Hematopoietic multipotent progenitor cell treated with erythropoietin and hydrocortisone succinate and interleukin-3 and kit ligand, for 6 days (in vitro differentiated cells): Measurements from ENCODE around the gene EML2.
A peak's percentile ranks its signal among the peaks of the same experiment; 100 is the strongest.

Source experiments
- DNase-seq: peaks from one replicate; pipeline ENCODE4 v3.0.0-alpha.2; 2015

Gene EML2

DNA sequence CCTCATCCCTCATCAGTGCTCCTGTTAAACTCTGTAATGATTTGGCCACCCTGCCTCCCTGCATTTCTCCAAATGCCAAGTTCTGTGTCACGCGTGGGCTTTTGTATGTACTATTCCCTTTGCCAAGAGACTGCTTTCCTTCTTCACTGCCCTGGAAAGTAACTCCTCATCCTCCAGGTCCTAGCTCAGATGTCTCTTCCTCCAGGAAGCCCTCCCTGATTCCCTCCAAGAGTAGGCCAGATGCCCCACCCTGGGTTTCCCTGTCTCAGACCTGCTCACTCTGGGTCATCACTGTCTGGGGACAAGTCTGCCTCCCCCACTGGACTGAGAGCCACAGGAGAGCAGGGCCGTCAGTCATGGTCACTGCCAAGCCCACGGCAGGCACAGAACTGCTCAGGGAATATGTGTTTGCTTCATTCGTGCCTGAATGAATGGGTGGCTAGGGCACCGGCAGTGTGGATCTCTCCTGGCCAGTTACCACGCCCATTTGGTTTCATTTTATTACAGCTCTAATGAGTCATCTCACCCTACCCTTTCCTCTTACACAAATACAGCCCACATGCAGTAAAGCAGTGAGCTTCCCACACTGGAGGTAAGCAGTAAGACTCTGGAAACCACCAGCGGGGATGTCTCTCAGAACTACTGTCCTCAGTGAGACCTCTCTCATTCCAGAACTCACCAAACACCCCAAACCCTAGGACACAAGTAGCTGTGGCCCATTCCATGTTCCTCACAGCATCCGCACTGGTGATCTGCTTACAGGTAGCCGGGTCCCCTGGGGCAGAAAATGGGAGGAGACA, 25.1 kb downstream of the EML2 start:
- DNase-seq, result peak; percentile 68

DNA sequence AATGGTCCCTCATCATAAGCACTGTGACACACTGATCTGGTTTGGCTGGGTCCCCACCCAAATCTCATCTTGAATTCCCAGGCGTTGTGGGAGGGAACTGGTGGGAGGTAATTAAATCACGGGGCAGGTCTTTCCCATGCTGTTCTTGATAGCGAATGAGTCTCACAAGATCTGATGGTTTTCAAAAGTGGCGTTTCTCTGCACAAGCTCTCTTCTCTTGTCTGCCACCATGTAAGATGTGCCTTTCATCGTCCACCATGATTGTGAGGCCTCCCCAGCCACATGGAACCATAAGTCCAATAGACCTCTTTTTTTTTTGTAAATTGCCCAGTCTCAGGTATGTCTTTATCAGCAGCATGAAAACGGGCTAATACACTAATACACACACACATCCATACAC, 30.2 kb downstream of the EML2 start:
- no peak for DNase-seq

DNA sequence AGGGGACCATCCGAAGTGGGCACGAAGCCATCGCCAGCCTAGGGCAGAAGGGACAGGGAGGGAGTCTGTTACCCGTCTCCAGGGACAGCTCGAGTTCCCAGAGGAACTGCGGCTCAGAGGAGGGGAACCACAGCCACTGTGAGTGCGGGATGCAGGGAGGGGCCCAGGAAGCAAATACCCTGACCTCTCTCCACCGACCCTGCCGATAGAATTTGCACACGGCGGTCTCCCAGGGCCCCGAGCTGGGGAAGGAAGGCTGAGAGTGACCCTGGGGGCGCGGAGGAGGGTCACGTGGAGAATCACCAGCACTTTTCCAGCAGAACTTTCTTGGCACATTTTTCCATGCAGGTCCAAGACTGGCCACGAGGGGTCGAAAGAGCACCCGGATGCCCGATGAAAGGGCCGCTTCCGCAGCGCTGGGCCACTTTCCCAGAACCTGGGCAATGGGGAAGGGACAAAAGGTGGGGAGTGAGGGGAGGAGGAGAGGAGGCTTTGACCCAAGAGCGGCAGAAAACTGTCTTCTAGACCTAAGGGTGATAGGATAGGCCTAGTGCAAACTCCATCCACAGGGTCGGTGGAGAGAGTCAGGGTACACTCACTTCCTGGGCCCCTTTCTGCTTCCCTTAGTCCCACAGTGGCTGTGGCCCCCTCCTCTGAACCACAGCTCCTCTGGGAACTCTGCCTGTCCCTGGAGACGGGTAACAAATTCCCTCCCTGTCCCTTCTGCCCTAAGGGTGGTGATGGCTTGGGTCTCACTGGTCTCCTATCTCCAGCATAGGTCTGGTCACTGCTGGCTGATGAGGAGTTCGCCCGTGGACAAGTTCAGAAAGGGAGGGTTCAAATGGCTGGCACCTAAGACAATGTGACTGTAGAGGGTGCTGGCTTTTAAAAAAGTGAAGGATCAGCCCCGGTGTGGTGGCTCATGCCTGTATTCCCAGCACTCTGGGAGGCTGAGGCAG, 31.8 kb downstream of the EML2 start:
- DNase-seq, result peak; percentile 75

DNA sequence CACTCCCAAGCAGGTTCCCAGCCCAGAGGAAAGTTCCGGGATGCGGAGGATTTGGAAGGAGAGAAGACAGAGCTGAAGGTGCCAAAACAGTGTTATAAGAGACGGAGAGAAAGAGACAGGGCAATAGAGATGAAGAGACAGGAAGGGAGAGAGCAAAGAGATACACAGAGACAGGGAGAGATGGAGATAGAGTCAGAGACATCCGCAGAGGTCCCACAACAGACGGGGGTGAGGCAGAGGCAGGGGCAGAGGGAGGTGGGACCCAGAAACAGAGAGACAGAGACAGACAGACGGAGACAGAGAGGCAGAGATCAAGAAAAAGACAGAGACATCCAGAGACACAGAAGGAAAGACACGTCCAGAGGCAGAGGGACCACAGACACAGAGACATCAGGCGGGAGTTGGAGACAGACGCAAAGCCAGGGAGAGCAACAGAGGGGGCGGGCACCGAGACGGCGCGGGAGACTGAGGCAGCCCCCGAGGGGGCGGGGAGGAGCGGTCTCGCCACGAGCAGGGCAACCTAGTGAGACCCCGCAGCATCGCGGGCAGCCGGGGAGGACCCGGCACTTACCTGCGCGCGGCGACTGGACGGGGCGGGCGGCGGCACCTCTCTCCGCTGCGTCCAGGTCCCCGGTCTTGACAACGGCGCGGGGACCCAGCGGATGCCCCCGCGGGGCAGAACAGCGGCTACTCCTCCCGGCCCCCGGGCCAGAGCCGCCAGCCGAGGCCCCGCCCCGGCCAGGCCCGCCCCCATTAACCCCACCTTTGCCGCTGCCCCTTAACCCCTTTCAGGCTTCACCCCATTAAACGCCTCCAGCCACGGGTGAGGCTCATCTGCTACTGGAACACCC, 37.4 kb downstream of the EML2 start, which contains the start of gene GPR4:
Gene GPR4, minus strand, starts transcription at position 689 of the 851 bp plus-strand sequence. CDS start 10,346 bp downstream, outside the sequence.
- peak; percentile 36 for DNase-seq

DNA sequence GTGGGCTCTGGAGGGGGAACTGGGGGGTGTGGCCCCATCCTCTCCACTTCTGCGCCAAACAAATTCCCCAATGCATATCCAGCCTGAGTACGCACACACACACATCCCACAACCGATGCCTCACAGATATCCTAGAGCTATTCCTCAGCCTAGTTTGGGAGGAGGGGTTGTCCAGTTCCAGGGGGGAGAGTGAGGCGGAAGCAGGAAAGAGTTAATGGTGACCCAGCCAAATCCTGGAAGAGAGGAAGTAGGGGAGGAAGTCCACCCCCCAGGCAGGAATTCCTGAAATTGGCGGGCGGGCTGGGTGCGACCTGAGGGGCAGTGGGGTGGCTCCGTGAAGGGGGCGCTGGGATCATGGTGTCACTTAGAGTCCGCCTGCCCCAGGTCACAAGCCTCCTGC, 38.1 kb downstream of the EML2 start:
- no peak for DNase-seq

DNA sequence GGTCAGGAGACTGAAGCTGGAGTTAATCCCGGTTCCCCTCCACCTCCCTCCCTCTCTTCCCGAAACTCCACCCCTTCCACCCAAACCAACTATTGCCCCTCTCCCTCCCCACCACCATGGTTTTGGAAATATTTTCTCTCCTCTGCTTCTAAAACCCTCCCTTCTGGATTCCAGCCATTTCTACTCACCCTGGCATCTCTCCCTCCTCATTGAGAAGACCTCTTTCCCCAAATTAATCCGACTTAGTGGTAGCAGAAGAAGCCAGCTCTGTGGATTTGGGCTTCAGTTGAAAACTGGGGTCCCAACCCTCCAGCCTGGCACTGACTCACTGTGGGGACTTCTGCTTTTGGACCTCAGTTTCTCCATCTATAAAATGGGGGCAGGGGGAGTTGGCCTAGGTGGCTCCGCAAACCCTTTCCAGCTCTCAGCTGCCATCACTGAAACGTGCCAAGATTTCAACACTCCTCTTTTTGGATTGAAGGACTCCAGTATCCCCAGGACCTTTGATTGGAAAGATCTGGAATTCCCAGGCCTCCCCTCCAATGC, 38.8 kb downstream of the EML2 start:
- DNase-seq, result no peak

DNA sequence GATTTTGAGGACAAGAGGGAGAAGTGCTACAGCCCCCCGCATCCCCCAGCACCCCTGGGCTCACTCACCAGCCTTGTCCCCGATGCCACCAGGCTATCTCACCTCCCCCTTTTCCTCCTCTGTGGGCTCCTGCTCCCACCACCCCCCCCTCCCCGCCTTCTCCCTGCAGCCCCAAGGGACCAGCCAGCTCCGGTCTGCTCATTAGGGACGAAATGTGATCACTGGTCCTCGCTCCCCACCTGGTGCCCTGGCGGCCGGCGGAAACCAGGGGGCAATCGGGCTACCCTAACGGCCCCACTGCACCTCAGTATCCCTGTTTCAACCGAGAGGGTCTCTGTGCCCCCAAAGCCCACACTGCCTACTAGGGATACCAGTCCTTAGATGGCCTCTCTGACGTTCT, 39.9 kb downstream of the EML2 start:
- no peak for DNase-seq

DNA sequence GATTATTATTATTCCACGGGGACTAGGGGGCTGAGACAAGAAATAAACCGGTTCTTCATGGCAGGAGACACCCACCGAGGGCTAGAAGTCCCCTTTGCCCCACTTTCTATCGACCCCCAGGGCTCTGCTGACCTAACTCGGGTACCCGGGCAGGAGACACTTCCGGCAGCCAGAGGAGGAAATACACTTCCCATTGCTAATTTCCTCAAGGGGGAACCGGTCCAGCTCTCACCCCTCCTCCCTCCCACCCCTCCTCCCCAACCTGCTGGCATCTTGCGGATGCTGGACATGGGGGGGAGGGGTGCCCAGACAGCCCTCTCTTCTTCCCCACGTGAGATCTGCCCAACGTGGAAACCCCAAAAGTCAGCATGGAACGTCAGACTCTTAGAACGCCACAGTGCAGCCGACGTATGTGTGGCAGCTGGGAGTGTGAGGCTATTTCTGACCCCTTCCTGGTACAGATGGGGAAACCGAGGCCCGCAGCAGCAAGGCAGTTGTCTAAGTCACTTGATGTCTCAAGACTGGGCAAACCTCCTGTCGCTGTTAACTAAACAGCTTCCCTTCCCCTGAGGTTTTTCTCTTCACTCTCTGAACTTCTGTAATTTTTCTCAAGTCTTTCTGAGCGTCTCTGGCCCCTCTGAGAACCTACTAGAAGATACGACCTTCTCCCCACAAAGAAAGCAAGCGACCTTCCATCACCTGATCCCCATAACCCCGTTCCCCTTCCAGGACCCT, 40.8 kb downstream of the EML2 start:
- no peak for DNase-seq

DNA sequence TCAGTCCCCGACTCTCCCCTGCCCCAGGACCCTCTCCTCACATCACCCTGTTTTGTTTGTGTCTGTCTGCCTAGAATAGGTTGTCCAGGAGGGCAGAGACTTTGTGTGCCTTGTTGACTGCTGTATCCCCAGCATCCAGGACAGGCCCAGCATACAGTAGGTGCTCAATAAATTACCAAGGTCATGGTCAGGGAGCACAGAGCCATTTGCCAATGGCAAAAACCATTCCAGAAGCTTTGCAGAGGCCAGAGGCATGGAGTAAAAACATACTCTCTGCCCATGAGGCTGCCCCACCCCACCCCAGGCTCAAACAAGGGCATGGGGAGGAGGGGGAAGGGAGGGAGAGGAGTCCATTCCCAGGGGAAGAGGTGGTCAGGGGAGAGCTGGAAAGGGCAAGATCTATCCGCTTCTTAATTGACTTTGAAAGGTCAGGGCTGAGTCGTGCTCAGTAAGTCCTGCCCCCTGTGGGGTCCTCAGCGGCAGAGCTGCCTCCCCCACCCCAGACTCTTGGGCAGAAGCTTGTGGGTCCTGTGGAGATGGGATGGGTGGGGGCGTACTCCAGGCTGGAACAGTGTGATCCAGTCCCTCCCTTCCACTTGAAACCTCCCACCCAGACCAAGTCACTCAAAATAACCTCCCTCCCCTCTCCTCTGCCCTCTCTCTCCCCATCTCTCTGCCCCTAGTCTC, 41.6 kb downstream of the EML2 start:
- no peak for DNase-seq

DNA sequence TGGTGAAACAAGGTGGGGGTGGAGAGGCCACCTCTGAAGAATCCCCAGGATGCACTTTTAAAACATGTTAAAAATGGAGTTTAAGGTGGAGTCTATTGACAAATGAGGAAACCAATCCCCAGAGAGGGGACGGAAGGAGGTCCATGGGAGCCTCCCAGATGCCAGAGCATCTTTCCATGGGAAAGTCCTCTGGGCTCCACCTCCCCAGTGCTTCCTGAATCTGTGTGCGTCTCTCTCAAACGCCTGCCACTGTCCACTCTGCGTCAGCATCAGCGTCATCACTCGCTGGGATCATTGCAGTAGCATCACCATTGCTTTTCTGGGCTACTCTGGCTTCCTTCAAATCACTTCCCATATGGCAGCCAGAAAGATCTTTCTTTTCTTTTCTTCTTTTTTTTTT, 43.4 kb downstream of the EML2 start:
- no peak for DNase-seq

DNA sequence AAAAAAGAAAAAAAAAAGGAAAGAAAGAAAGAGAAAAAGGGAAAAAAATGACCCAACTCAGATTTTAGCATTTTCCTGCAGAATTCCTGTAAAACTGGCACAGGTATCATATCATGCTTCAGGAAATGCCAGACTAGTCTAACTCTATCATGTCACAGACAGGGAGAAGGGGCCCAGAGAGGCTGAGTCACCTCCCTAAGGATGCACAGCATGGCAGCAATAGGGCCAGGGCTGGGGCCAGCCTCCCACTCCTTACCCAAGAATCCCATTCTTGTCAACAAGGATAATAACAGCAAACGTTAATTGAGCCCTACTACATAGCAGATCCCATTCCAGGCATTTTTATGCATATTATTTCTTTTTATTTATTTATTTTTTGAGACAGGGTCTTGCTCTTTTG, 45.7 kb downstream of the EML2 start:
- DNase-seq, result no peak

DNA sequence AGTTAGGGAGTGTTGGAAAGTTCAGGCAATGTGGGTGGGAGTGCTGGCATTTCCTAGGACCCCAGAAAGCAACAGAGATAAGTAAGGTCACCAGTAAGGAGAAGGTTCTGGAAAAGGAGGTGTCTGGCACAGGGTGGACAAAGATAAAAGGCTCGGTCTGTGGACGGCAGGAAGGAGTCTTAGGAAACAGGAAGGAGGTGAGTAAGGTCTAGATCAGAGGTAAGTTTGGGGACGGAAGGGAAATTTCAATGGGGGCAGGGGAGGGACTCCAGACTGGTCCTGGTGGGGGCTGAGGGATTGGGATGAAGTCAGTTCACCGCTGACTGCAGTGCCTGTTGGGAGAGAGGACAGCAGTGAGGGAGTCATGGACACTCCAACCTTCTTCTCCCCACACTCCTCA, 46.8 kb downstream of the EML2 start:
- no peak for DNase-seq

DNA sequence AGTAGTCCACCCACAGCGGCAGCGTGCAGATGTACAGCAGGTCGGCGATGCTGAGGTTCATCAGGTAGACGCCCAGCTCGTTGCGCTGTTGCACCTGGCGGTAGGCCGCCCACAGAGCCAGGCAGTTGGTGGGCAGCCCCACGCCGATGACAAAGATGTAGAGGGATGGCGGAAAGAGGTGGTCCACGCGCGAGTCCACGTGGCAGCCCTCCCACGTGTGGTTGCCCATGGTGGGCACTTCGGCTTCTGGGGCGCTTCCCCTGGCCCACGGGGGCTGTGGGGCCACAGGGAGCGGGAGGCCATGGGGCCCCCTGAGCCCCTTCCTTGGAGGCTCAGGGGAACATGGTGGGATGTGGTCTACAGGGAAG, 47.6 kb downstream of the EML2 start:
- DNase-seq, result no peak

DNA sequence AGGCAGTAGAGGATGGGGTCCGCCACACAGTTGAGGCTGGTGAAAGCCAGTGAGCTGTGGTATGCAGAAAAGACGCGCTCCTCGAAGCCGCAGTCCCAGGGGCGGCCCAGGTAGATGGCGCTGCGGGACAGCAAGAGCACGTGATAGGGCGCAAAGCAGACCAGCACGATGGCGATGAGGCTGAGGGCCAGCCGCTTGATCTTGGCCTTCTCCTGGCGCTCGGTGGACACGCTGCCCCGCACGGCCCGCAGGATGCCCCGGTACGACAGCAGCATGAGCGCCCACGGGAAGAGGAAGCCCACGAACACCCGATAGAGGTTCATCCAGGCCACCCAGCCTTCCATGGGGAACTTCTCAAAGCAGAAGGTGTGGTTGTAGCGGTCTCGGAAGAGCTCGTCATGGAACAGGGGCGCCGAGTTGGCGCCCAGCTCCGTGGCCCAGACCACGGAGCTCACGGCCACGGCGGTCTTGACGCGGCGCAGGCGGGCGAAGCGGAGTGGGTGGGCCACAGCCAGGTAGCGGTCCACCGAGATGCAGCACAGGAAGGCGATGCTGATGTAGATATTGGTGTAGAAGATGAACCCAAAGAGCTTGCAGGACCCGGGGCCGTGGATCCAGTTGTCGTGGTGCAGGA, 48.1 kb downstream of the EML2 start:
- DNase-seq, result peak; percentile 70

DNA sequence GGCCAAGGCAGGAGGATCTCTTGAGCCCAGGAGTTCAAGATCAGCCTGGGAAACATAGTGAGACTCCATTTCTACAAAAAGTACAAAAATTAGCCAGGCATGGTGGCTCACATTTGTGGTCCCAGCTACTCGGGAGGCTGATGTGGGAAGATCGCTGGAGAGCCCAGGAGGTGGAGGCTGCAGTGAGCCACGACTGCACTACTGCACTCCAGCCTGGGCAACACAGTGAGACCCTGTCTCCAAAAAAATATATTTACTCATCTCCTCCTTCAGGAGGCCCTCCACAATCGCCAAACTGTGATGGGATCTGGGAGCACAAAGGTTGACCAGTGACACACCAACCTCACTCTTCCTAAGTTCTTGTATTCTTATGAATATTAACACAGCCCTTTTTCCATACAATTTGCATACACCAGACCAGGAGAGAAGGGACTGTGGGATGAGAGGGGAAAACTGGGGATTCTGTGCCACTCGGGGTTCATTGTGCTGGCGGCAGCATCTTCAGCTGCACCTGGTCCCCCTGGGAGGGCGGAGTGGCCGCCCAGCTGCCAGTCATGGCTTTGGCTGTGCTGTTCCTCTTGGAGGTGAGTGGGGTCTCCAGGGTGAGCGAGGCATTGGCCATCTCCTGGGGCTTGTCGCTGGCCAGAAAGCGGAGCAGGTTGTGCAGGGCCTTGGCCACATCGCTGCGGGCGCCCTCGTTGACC, 48.7 kb downstream of the EML2 start:
- DNase-seq, result no peak

DNA sequence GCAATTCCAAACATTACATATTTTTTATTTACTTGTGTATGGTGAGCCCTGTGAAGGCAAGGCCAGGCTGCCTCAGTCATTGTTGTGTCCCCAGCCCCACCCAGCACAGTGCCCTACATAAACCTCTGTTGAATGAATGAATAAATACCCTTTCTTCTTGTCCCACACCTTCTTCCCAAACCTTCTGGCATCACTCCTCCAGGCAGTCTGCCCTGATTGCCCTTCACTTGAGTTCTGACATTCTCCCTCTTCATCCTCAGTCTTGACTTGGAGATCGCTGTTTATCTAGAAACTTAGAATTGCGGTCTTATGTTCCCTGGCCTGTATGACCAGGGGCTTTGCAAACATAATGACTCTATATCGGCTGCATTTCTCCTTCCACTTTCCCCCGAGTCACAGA, 49.4 kb downstream of the EML2 start:
- DNase-seq, result no peak

DNA sequence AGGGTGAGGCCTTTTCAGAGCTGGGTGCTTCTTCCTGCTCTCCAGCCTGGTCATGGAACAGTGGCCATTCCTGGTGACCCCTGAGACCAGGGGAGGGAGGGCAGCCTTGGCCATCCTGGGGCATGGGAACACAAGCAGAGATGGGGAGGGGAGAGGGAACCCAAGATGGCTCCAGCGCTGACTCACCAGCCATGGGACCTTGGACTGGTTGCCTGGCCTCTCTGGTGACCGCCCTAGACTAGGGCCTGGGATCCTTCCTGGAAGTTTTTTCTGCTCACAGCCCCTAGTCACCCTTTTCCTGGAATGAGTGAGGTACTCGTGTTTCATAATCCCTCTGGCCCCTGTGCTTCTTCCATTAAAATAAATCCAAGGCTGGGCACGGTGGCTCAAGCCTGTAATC, 51.3 kb downstream of the EML2 start:
- DNase-seq, result no peak

DNA sequence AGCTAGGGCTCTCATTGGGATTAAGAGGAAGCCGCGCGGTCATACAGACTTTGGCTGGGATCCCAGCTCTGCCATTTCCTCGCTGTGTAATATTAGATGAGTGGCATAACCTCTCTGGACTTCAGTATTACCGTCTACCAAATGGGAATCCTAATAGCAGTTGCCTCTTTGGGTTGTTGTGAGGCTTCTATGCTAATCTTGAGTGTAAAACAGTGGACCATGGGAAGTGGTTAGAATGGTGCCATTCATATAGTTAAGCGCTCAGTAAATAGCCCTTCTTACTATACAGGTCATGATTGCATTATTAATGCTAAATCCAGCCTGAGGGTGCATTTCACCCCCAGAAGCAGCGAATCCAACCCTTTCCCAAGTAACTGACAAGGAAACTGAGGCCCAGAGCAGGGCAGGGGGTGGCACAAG, 54.0 kb downstream of the EML2 start:
- no peak for DNase-seq

DNA sequence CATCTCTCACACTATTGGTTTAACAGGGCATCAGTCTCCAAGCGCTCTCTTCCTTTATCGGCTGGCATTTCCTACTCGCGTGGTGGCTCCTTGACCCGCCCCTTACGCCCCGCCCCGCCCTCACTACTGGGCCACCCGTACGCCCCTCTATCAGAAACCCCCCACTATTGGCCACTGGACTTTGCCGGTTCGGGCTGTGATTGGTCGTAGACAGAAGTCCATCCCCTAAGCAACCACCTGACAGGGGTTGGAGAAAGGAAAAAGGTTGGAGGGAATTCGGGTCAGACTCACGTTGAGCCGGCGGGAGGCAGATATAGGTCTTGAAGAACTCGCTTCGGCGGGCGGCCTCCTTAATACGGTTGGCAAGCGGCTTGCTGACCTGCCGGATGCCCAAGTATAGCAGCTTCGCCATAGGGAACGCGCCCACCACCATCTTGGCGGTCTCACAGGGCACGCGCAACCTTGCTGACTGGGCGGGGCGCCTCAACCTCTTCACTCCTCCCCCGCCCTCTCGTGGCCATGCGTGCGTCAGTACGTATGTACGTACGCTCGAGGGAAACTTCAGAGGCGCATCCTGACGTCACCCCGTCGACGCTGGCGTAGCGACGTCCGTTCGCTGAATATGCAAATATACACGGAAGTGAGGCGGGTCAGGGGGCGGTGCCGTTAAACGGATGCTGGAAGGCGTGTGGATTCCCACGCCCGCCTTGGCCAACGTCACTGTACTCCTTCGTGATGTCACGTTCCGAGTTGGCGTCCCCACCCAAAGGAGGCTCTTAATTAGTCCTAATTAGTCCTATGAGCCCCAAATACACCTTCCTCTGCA, 54.7 kb downstream of the EML2 start, which contains the start of gene OPA3:
Gene OPA3, minus strand, starts transcription at position 471 of the 826 bp plus-strand sequence. Its CDS starts 38 bp downstream, at position 433.
- DNase-seq, result peak; percentile 100
